ENCODE results near the gene TIMP2. TPM values are rescaled to one million over a fixed set of nuclear protein-coding genes. Genes with fewer than 3 reads are reported as not detected.

Gene TIMP2
- total and polyA plus RNA-seq, 2 of the 13 experiments (the other 11 are each of a cell fraction or from before 2014, with no cell fraction given): 3.8 to 8.5 TPM

- peak; percentile 93 for TF ChIP-seq MAZ (IDR thresholded peaks at IDR 0.05; ENCODE audit: borderline replicate concordance, low read depth, low read length)
- TF ChIP-seq MAZ (CRISPR knock-in tag; IDR thresholded peaks at IDR 0.05; ENCODE audit: low read depth): peak; percentile 98
- peak; percentile 92 for TF ChIP-seq NFKB2 (CRISPR knock-in tag; IDR thresholded peaks at IDR 0.05; ENCODE audit: borderline replicate concordance)
- TF ChIP-seq FOXJ3 (CRISPR knock-in tag; IDR thresholded peaks at IDR 0.05; ENCODE audit: borderline replicate concordance): peak; percentile 67; the same call in 1 of the 2 replicates
- peak; percentile 78; the same call in 1 of the 2 replicates for TF ChIP-seq ZNF431 (CRISPR knock-in tag; IDR thresholded peaks at IDR 0.05; ENCODE audit: borderline replicate concordance, low read depth)
- no peak for TF ChIP-seq ZBTB1 (CRISPR knock-in tag; IDR thresholded peaks at IDR 0.05; ENCODE audit: borderline replicate concordance)
- no peak for TF ChIP-seq SRSF4 (IDR thresholded peaks at IDR 0.05; ENCODE audit: low read depth, low read length, poor library complexity, severe bottlenecking)
- TF ChIP-seq SIX4 (CRISPR knock-in tag; IDR thresholded peaks at IDR 0.05): peak; percentile 49; the same call in 1 of the 2 replicates
- peak; percentile 97; the same call in 1 of the 2 replicates for TF ChIP-seq ARID2 (CRISPR knock-in tag; IDR thresholded peaks at IDR 0.05; ENCODE audit: borderline replicate concordance)
- peak; percentile 56; the same call in 1 of the 2 replicates for TF ChIP-seq NFIC (IDR thresholded peaks at IDR 0.05; ENCODE audit: low read length)
- peak; percentile 95 for TF ChIP-seq ZNF124 (CRISPR knock-in tag; IDR thresholded peaks at IDR 0.05)
- peak; percentile 97 for TF ChIP-seq TARDBP (CRISPR knock-in tag; IDR thresholded peaks at IDR 0.05)
- peak; percentile 97; the same call in 1 of the 2 replicates for TF ChIP-seq ZNF580 (CRISPR knock-in tag; IDR thresholded peaks at IDR 0.05; ENCODE audit: borderline replicate concordance, low read depth)
- TF ChIP-seq RAD21 (CRISPR knock-in tag; IDR thresholded peaks at IDR 0.05): no peak; the same call in none of the 2 replicates
- TF ChIP-seq NR2F6 (IDR thresholded peaks at IDR 0.05): peak; percentile 66
- peak; percentile 79 for TF ChIP-seq NR2F6 (CRISPR knock-in tag; IDR thresholded peaks at IDR 0.05)
- TF ChIP-seq ZC3H13 (CRISPR knock-in tag; IDR thresholded peaks at IDR 0.05): peak; percentile 86
- TF ChIP-seq ZNF530 (CRISPR knock-in tag; IDR thresholded peaks at IDR 0.05; ENCODE audit: low read depth): no peak
- TF ChIP-seq MAX (IDR thresholded peaks at IDR 0.05): peak; percentile 100
- TF ChIP-seq, protein P1, sequence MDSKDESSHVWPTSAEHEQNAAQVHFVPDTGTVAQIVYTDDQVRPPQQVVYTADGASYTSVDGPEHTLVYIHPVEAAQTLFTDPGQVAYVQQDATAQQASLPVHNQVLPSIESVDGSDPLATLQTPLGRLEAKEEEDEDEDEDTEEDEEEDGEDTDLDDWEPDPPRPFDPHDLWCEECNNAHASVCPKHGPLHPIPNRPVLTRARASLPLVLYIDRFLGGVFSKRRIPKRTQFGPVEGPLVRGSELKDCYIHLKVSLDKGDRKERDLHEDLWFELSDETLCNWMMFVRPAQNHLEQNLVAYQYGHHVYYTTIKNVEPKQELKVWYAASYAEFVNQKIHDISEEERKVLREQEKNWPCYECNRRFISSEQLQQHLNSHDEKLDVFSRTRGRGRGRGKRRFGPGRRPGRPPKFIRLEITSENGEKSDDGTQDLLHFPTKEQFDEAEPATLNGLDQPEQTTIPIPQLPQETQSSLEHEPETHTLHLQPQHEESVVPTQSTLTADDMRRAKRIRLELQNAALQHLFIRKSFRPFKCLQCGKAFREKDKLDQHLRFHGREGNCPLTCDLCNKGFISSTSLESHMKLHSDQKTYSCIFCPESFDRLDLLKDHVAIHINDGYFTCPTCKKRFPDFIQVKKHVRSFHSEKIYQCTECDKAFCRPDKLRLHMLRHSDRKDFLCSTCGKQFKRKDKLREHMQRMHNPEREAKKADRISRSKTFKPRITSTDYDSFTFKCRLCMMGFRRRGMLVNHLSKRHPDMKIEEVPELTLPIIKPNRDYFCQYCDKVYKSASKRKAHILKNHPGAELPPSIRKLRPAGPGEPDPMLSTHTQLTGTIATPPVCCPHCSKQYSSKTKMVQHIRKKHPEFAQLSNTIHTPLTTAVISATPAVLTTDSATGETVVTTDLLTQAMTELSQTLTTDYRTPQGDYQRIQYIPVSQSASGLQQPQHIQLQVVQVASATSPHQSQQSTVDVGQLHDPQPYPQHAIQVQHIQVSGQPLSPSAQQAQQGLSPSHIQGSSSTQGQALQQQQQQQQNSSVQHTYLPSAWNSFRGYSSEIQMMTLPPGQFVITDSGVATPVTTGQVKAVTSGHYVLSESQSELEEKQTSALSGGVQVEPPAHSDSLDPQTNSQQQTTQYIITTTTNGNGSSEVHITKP (CRISPR knock-in tag; IDR thresholded peaks at IDR 0.05; ENCODE audit: low read depth): peak; percentile 55; the same call in 1 of the 2 replicates
- peak; percentile 95 for TF ChIP-seq IRF2 (CRISPR knock-in tag; IDR thresholded peaks at IDR 0.05)
- peak; percentile 95 for TF ChIP-seq ZNF83 (CRISPR knock-in tag; IDR thresholded peaks at IDR 0.05; ENCODE audit: borderline replicate concordance)
- TF ChIP-seq TBX2 (CRISPR knock-in tag; IDR thresholded peaks at IDR 0.05; ENCODE audit: borderline replicate concordance): peak; percentile 97
- TF ChIP-seq BATF2 (CRISPR knock-in tag; IDR thresholded peaks at IDR 0.05): peak; percentile 91
- peak; percentile 94 for TF ChIP-seq RXRA (CRISPR knock-in tag; IDR thresholded peaks at IDR 0.05)
Measured at GRCh38 chr17:78840780-78841611, 84.2 kb downstream of the TIMP2 start, which contains the start of gene USP36 (continued).
